HepG2 (cell line): ENCODE data around the gene MEGF11. TPM values are rescaled to one million over a fixed set of nuclear protein-coding genes. Genes with fewer than 3 reads are reported as not detected.

Source experiments
- ATAC-seq: fragments of 200-7000 bp; cut with Tn5 transposase; 3 replicates; pipeline ENCODE4 v1.9.1; 2020; ENCODE audit warnings: mild to moderate bottlenecking, moderate library complexity
- BruUV-seq: library from RNA; stranded (reverse); fragments of 400-500 nt; replicated peaks from 2 replicates; lab custom pipeline; 2021; lab: Mats Ljungman, UMichigan
- CTCF ChIA-PET: fragments of 300-600 bp; formaldehyde crosslinking; extraction: SDS; loops from one replicate; lab custom pipeline; 2021; ENCODE audit warnings: low total read pairs, inconsistent platforms, low intra/inter-chr PET ratio; lab: Yijun Ruan, JAX
- POLR2A ChIA-PET: fragments of 350-600 bp; sonication (Branson Sonifier 250); formaldehyde crosslinking; loops from one replicate; lab custom pipeline; 2020; ENCODE audit warnings: antibody characterized with exemption, inconsistent platforms; lab: Yijun Ruan, JAX
- DNase-seq: peaks from one replicate; pipeline ENCODE4 v3.0.0-alpha.2; 2015; ENCODE audit warnings: low spot score
- FAIRE-seq: peaks from 3 replicates; lab custom pipeline; 2011; peaks lifted over from hg19 to GRCh38; lab: Jason Lieb, UNC
- H2AFZ ChIP-seq: one replicate; pipeline ENCODE4 v1.6.1; 2011; ENCODE audit warnings: low read length, inconsistent platforms
- H3K27ac ChIP-seq: fragments of 300-600 bp; 3 replicates; pipeline ENCODE4 v1.8.0; 2011; ENCODE audit warnings: mixed run types, mild to moderate bottlenecking, mixed read lengths, low read length, inconsistent platforms; ENCODE audit not compliant: insufficient read depth; ENCODE audit errors: extremely low read length
- H3K27me3 ChIP-seq, 2 experiments: fragments of 200-600 bp in 1 of 2; 2 replicates in 1 of 2; 3 replicates in 1 of 2; pipeline versions ENCODE4 v1.6.0 to v1.8.0; 2011; ENCODE audit warnings: low read length in 2 of 2, mild to moderate bottlenecking in 2 of 2, moderate library complexity in 2 of 2, inconsistent platforms in 1 of 2; ENCODE audit not compliant: insufficient read depth in 2 of 2, control insufficient read depth in 1 of 2
- H3K36me3 ChIP-seq, 2 experiments: fragments of 200-600 bp in 1 of 2; replicated peaks in 1 of 2; 2 replicates in 1 of 2; 3 replicates in 1 of 2; pipeline versions ENCODE4 v1.5.1 to v1.8.0; 2011; ENCODE audit warnings: low read length in 2 of 2, inconsistent platforms in 1 of 2; ENCODE audit not compliant: insufficient read depth in 2 of 2, control insufficient read depth in 1 of 2
- H3K4me1 ChIP-seq: 2 replicates; pipeline ENCODE4 v1.5.1; 2012; ENCODE audit warnings: low read length, inconsistent platforms; ENCODE audit not compliant: insufficient read depth
- H3K4me2 ChIP-seq: 2 replicates; pipeline ENCODE4 v1.6.0; 2011; ENCODE audit warnings: low read depth, low read length, inconsistent platforms
- H3K4me3 ChIP-seq, 3 experiments: fragments of 200-600 bp in 1 of 3; sonication (generic), shearing (Covaris generic) in 1 of 3; replicated peaks in 1 of 3; 2 replicates each; pipeline ENCODE4 v1.5.1; 2011 to 2016; ENCODE audit warnings: low read length in 3 of 3, inconsistent platforms in 2 of 3, low read depth in 2 of 3, mild to moderate bottlenecking in 2 of 3, control low read depth in 1 of 3, mixed read lengths in 1 of 3; ENCODE audit not compliant: insufficient read depth in 1 of 3
- H3K79me2 ChIP-seq: one replicate; pipeline ENCODE4 v1.6.1; 2011; ENCODE audit warnings: low read length, inconsistent platforms; ENCODE audit not compliant: insufficient read depth
- H3K9ac ChIP-seq: 2 replicates; pipeline ENCODE4 v1.6.0; 2011; ENCODE audit warnings: mild to moderate bottlenecking, low read depth, low read length, inconsistent platforms; ENCODE audit not compliant: insufficient read depth
- H3K9me3 ChIP-seq: 2 replicates; pipeline ENCODE4 v1.5.1; 2012; ENCODE audit warnings: mild to moderate bottlenecking, low read length
- H4K20me1 ChIP-seq: 2 replicates; pipeline ENCODE4 v1.6.0; 2011; ENCODE audit warnings: inconsistent platforms, mild to moderate bottlenecking, low read length, moderate library complexity; ENCODE audit not compliant: insufficient read depth
- AKAP8 ChIP-seq: sonication (generic); formaldehyde crosslinking; IDR thresholded peaks from 2 replicates; pipeline ENCODE4 v1.5.1; 2020; ENCODE audit warnings: mild to moderate bottlenecking, missing genetic modification reagents
- CREM ChIP-seq, 2 experiments: sonication (generic) in 1 of 2; formaldehyde crosslinking in 1 of 2; IDR thresholded peaks; 2 replicates each; pipeline versions ENCODE4 v1.4.0 to v1.6.1; 2016 to 2020; ENCODE audit warnings: antibody characterized with exemption in 1 of 2, mild to moderate bottlenecking in 1 of 2, missing genetic modification reagents in 1 of 2
- DPF2 ChIP-seq: sonication (generic); formaldehyde crosslinking; IDR thresholded peaks from 2 replicates; pipeline ENCODE4 v1.4.0; 2020; ENCODE audit warnings: mild to moderate bottlenecking, low read depth, missing genetic modification reagents, borderline replicate concordance
- GLI4 ChIP-seq: sonication (generic); formaldehyde crosslinking; IDR thresholded peaks from 2 replicates; pipeline ENCODE4 v1.5.1; 2020; ENCODE audit warnings: missing genetic modification reagents, mild to moderate bottlenecking, moderate library complexity, borderline replicate concordance
- HOXA7 ChIP-seq: sonication (generic); formaldehyde crosslinking; IDR thresholded peaks from 2 replicates; pipeline ENCODE4 v1.8.1; 2022; ENCODE audit warnings: mild to moderate bottlenecking, missing genetic modification reagents, moderate library complexity
- KLF15 ChIP-seq: sonication (generic); formaldehyde crosslinking; IDR thresholded peaks from 2 replicates; pipeline ENCODE4 v1.8.1; 2023; ENCODE audit warnings: borderline replicate concordance, mild to moderate bottlenecking, inconsistent platforms, missing genetic modification reagents, mixed read lengths
- KLF16 ChIP-seq, 2 experiments: sonication (generic) in 1 of 2; formaldehyde crosslinking in 1 of 2; IDR thresholded peaks; 2 replicates each; pipeline versions ENCODE4 v1.6.1 to v1.8.0; 2016 to 2023; ENCODE audit warnings: missing genetic modification reagents in 2 of 2, missing compliant biosample characterization in 1 of 2
- MED8 ChIP-seq: sonication (generic); formaldehyde crosslinking; IDR thresholded peaks from 2 replicates; pipeline ENCODE4 v1.8.1; 2023; ENCODE audit warnings: mild to moderate bottlenecking, missing genetic modification reagents; ENCODE audit not compliant: insufficient replicate concordance
- ZFY ChIP-seq: sonication (generic); formaldehyde crosslinking; IDR thresholded peaks from 2 replicates; pipeline ENCODE4 v1.4.0; 2020; ENCODE audit warnings: missing genetic modification reagents
- ZNF17 ChIP-seq: sonication (generic); formaldehyde crosslinking; IDR thresholded peaks from 2 replicates; pipeline ENCODE4 v1.5.0; 2020; ENCODE audit warnings: mild to moderate bottlenecking, missing genetic modification reagents
- ZNF253 ChIP-seq: sonication (generic); formaldehyde crosslinking; IDR thresholded peaks from 2 replicates; pipeline ENCODE4 v1.8.0; 2022; ENCODE audit warnings: mild to moderate bottlenecking, missing genetic modification reagents, borderline replicate concordance
- ZNF33A ChIP-seq: sonication (generic); formaldehyde crosslinking; IDR thresholded peaks from 2 replicates; pipeline ENCODE4 v1.5.1; 2020; ENCODE audit warnings: missing genetic modification reagents, mild to moderate bottlenecking, moderate library complexity, borderline replicate concordance
- ZNF543 ChIP-seq: sonication (generic); formaldehyde crosslinking; IDR thresholded peaks from 2 replicates; pipeline ENCODE4 v1.4.0; 2020; ENCODE audit warnings: mild to moderate bottlenecking, missing genetic modification reagents
- ZNF878 ChIP-seq: sonication (generic); formaldehyde crosslinking; IDR thresholded peaks from 2 replicates; pipeline ENCODE4 v1.8.1; 2023; ENCODE audit warnings: mild to moderate bottlenecking, missing genetic modification reagents, moderate library complexity
- ZSCAN25 ChIP-seq: sonication (generic); formaldehyde crosslinking; IDR thresholded peaks from 2 replicates; pipeline ENCODE4 v1.8.0; 2022; ENCODE audit warnings: mild to moderate bottlenecking, missing genetic modification reagents
- ZSCAN29 ChIP-seq: sonication (generic); formaldehyde crosslinking; conservative IDR thresholded peaks from 2 replicates; pipeline ENCODE4 v1.4.0; 2020; ENCODE audit warnings: mild to moderate bottlenecking, missing genetic modification reagents
- WGBS: methylation state at CpG from one replicate; pipeline ENCODE4 v1.1.6; 2017; ENCODE audit warnings: low lambda C conversion rate; 5-methylcytosine and 5-hydroxymethylcytosine counted together
- in situ Hi-C: cut with HindIII; loops from 2 replicates; pipeline ENCODE4 v1.10.0; 2017; ENCODE audit warnings: low pct_unique_long_range_greater_than_20kb; ENCODE audit not compliant: extremely low pct_ligation_motif_present
- intact Hi-C: fragments of 100-400 bp; cut with micrococcal nuclease; formaldehyde crosslinking; loops from one replicate; pipeline ENCODE4 v1.10.0; 2022; ENCODE audit not compliant: unreplicated experiment
- polyA plus RNA-seq, 8 experiments: library from polyadenylated mRNA; depleted of rRNA in 3 of 8; stranded (reverse) in 7 of 8; unstranded in 1 of 8; fragments of >200 nt; fragmentation: Illumina TruSeq in 4 of 8; extraction: Trizol in 4 of 8; gene quantifications; 2 replicates each; pipeline versions ENCODE4 v1.2.1 to v1.2.3, GENCODE V29; 2011 to 2016; ENCODE audit warnings: low read depth in 4 of 8, missing spikeins in 1 of 8, mixed read lengths in 1 of 8; ENCODE audit not compliant: insufficient read depth in 1 of 8
- total RNA-seq, 5 experiments: library from RNA; depleted of rRNA; stranded (reverse); fragments of >200 nt; fragmentation: Illumina TruSeq; extraction: Trizol; gene quantifications; 2 replicates each; pipeline ENCODE4 v1.2.3, GENCODE V29; 2016; ENCODE audit warnings: low read depth in 1 of 5
- TF ChIP-seq, protein P1 (sequence below): sonication (generic); formaldehyde crosslinking; IDR thresholded peaks from 2 replicates; pipeline ENCODE4; 2020; ENCODE audit warnings: missing genetic modification reagents, mild to moderate bottlenecking, borderline replicate concordance
- TF ChIP-seq, protein P2 (sequence below): sonication (generic); formaldehyde crosslinking; IDR thresholded peaks from 2 replicates; pipeline ENCODE4 v1.9.0; 2021; ENCODE audit warnings: missing genetic modification reagents, borderline replicate concordance

The MEGF11 gene
- total and polyA plus RNA-seq, 2 of the 13 experiments (the other 11 are each of a cell fraction or from before 2014, with no cell fraction given): not detected

GRCh38 chr15:66032006-66032405, 221.5 kb downstream of the MEGF11 start (continued):
- TF ChIP-seq, protein P1, sequence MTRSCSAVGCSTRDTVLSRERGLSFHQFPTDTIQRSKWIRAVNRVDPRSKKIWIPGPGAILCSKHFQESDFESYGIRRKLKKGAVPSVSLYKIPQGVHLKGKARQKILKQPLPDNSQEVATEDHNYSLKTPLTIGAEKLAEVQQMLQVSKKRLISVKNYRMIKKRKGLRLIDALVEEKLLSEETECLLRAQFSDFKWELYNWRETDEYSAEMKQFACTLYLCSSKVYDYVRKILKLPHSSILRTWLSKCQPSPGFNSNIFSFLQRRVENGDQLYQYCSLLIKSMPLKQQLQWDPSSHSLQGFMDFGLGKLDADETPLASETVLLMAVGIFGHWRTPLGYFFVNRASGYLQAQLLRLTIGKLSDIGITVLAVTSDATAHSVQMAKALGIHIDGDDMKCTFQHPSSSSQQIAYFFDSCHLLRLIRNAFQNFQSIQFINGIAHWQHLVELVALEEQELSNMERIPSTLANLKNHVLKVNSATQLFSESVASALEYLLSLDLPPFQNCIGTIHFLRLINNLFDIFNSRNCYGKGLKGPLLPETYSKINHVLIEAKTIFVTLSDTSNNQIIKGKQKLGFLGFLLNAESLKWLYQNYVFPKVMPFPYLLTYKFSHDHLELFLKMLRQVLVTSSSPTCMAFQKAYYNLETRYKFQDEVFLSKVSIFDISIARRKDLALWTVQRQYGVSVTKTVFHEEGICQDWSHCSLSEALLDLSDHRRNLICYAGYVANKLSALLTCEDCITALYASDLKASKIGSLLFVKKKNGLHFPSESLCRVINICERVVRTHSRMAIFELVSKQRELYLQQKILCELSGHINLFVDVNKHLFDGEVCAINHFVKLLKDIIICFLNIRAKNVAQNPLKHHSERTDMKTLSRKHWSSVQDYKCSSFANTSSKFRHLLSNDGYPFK: no peak
- TF ChIP-seq KLF15 (CRISPR knock-in tag) (no peak), ZNF253 (CRISPR knock-in tag) (no peak), HOXA7 (CRISPR knock-in tag) (no peak), ZSCAN25 (no peak), ZNF878 (CRISPR knock-in tag) (no peak)
- TF ChIP-seq, protein P2, sequence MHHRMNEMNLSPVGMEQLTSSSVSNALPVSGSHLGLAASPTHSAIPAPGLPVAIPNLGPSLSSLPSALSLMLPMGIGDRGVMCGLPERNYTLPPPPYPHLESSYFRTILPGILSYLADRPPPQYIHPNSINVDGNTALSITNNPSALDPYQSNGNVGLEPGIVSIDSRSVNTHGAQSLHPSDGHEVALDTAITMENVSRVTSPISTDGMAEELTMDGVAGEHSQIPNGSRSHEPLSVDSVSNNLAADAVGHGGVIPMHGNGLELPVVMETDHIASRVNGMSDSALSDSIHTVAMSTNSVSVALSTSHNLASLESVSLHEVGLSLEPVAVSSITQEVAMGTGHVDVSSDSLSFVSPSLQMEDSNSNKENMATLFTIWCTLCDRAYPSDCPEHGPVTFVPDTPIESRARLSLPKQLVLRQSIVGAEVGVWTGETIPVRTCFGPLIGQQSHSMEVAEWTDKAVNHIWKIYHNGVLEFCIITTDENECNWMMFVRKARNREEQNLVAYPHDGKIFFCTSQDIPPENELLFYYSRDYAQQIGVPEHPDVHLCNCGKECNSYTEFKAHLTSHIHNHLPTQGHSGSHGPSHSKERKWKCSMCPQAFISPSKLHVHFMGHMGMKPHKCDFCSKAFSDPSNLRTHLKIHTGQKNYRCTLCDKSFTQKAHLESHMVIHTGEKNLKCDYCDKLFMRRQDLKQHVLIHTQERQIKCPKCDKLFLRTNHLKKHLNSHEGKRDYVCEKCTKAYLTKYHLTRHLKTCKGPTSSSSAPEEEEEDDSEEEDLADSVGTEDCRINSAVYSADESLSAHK (CRISPR knock-in tag): no peak

DNA sequence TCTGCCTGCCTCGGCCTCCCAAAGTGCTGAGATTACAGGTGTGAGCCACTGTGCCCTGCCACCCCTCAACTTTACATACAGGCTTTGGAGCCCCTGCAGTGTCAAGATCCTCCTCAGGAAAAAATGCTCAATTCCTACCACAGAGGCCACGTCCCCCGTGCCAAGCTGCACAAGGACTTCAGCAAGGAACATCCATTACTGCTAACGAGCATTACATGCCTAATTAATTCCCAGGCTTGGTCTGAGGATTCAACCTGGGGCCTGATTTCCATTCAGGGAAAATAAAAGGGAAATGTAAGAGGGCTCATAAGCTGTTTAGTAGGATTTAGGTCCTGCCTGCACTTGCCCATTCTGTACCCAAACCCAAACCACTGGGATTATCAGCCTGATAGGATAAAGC, 222.9 kb downstream of the MEGF11 start:
- CTCF ChIA-PET: no interaction called here
- POLR2A ChIA-PET: no interaction called here

More for the DNA sequence above, 222.9 kb downstream of the MEGF11 start:
- Histone ChIP-seq H3K4me2 (no peak overlapping the region), H3K27ac (no peak overlapping the region), H3K4me1 (no peaks in the 10 kb centered on the region), H3K36me3 (no peaks in the 10 kb centered on the region), H3K9me3 (no peaks in the 10 kb centered on the region), H3K4me3 (no peak overlapping the region), H2AFZ (no peak overlapping the region), H3K79me2 (no peaks in the 10 kb centered on the region), H3K27me3 (peaks cover 2 to 5% of the 10 kb centered on the region in 2 experiments; a peak in 3 of 5 replicates), H4K20me1 (no peaks in the 10 kb centered on the region; the same call in 1 of the 2 replicates), H3K9ac (no peak overlapping the region)
- BruUV-seq: no TSS peak
- FAIRE-seq (no peak), DNase-seq (no peak), ATAC-seq (no peak)
- intact Hi-C loops (no loop called here), in situ Hi-C loops (no loop called here)
- TF ChIP-seq AKAP8 (CRISPR knock-in tag) (no peak), ZNF543 (CRISPR knock-in tag) (no peak), CREM (IDR thresholded peaks at IDR 0.05) (no peak), CREM (CRISPR knock-in tag; IDR thresholded peaks at IDR 0.05) (no peak), GLI4 (no peak), ZNF33A (CRISPR knock-in tag) (no peak), KLF16 (CRISPR knock-in tag; IDR thresholded peaks at IDR 0.05) (no peak), ZFY (no peak), ZSCAN29 (CRISPR knock-in tag) (no peak), ZNF17 (CRISPR knock-in tag) (no peak), MED8 (no peak), DPF2 (CRISPR knock-in tag) (no peak)
- 7% methylated on average over 3 of the region's 4 CpGs for WGBS
